SK-N-SH treated with all-trans-retinoic acid at 6 μM for 48 hours (cell line): ENCODE results near the gene PARP3.

Source experiments
- ARNTL ChIP-seq: fragments of 450-650 bp; formaldehyde crosslinking; IDR thresholded peaks from 2 replicates; pipeline ENCODE4 v1.5.0; 2020; ENCODE audit warnings: low read depth, mild to moderate bottlenecking, moderate library complexity, borderline replicate concordance
- ISL1 ChIP-seq: fragments of 250-450 bp; sonication (Bioruptor Pico); IDR thresholded peaks from 2 replicates; pipeline ENCODE4 v2.1.2; 2022; ENCODE audit warnings: mild to moderate bottlenecking, moderate library complexity
- SNAI2 ChIP-seq: fragments of 250-450 bp; sonication (Bioruptor Pico); IDR thresholded peaks from 2 replicates; pipeline ENCODE4 v1.5.0; 2020; ENCODE audit warnings: mild to moderate bottlenecking, moderate library complexity
- ZNF565 ChIP-seq: fragments of 450-650 bp; formaldehyde crosslinking; conservative IDR thresholded peaks from 2 replicates; pipeline ENCODE4 v1.5.0; 2020; ENCODE audit warnings: low read depth, mild to moderate bottlenecking, moderate library complexity
- TF ChIP-seq, protein P1 (sequence below): fragments of 250-450 bp; sonication (Bioruptor Pico); IDR thresholded peaks from 2 replicates; pipeline ENCODE4 v1.5.1; 2020; ENCODE audit warnings: low read depth, mild to moderate bottlenecking, moderate library complexity

DNA sequence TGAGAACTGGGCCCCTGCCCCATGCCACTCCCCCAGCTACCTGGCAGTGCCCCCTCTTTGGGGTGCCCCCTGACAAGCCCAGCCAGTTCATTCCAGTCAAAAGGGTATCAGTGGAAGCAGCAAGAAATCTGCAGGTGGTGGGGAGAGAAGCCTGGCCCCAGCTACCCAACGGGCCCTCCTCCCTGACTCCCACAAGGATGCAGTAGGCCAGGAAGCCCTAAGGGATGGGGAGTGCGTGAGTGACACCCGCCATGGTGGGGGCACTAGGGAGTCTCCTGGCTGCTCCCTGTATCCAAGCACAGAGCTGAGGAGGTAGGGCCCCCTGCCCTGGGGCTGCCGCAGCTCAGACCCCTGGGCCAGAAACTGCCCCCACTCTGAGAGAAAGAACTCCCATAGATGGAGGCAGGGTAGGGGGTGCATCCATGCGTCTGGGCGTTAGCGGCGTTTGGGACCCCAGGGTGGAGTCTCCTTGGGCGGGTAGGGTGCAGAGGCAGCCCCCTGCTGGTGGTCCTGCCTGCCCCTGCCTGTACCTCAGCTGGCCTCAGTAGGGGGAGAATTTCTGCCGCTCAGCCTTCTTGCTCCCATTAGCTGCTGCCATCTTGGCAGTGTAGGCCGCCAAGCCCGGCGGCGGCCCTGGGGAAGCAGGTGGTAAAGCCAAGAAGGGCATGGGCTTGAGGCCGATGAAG is 15.5 kb downstream of the PARP3 start:
- no peak for TF ChIP-seq ARNTL (CRISPR knock-in tag)
- TF ChIP-seq, protein P1, sequence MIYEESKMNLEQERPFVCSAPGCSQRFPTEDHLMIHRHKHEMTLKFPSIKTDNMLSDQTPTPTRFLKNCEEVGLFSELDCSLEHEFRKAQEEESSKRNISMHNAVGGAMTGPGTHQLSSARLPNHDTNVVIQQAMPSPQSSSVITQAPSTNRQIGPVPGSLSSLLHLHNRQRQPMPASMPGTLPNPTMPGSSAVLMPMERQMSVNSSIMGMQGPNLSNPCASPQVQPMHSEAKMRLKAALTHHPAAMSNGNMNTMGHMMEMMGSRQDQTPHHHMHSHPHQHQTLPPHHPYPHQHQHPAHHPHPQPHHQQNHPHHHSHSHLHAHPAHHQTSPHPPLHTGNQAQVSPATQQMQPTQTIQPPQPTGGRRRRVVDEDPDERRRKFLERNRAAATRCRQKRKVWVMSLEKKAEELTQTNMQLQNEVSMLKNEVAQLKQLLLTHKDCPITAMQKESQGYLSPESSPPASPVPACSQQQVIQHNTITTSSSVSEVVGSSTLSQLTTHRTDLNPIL (CRISPR knock-in tag), result no peak
- TF ChIP-seq ZNF565 (CRISPR knock-in tag), result no peak
- no peak for TF ChIP-seq ISL1 (CRISPR knock-in tag)
- TF ChIP-seq SNAI2 (CRISPR knock-in tag), result no peak
